Kidney (tissue), 14 donors: ENCODE measurements around the gene AFG1L. TPM values are rescaled to one million over a fixed set of nuclear protein-coding genes. Genes with fewer than 3 reads are reported as not detected.

Experiments used
- DNase-seq, 5 donors: peaks; one replicate each; pipeline ENCODE4 v3.0.0-alpha.2; 2013 to 2020
- FAIRE-seq: peaks from 2 replicates; lab custom pipeline; 2012; peaks lifted over from hg19 to GRCh38; lab: Jason Lieb, UNC
- H3K27ac ChIP-seq, 2 donors: one replicate each; pipeline ENCODE4 v1.7.0; 2013; ENCODE audit warnings: low read depth in 2 of 2, low read length in 2 of 2, inconsistent platforms in 1 of 2
- H3K27me3 ChIP-seq: one replicate; pipeline ENCODE4 v1.7.1; 2013; ENCODE audit warnings: low read length, inconsistent platforms; ENCODE audit not compliant: control insufficient read depth, insufficient read depth
- H3K36me3 ChIP-seq, 3 donors: one replicate each; pipeline versions ENCODE4 v1.7.0 to v1.7.1; 2013; ENCODE audit warnings: low read length in 3 of 3, control low read depth in 1 of 3, inconsistent platforms in 1 of 3; ENCODE audit not compliant: insufficient read depth in 3 of 3, control insufficient read depth in 2 of 3
- H3K4me1 ChIP-seq, 3 donors: one replicate each; pipeline versions ENCODE4 v1.7.0 to v1.7.1; 2013; ENCODE audit warnings: low read length in 3 of 3, inconsistent platforms in 1 of 3, low read depth in 1 of 3; ENCODE audit not compliant: control insufficient read depth in 2 of 3, insufficient read depth in 2 of 3
- H3K4me3 ChIP-seq, 3 donors: one replicate each; pipeline versions ENCODE4 v1.7.0 to v1.8.1; 2013; ENCODE audit warnings: low read length in 3 of 3, control low read depth in 1 of 3, inconsistent platforms in 1 of 3
- H3K9ac ChIP-seq, 3 donors: one replicate each; pipeline versions ENCODE4 v1.7.0 to v1.7.1; 2013; ENCODE audit warnings: low read length in 3 of 3, control low read depth in 1 of 3, inconsistent platforms in 1 of 3
- H3K9me3 ChIP-seq, 3 donors: one replicate each; pipeline versions ENCODE4 v1.7.0 to v1.7.1; 2013; ENCODE audit warnings: low read length in 3 of 3, control low read depth in 1 of 3, inconsistent platforms in 1 of 3; ENCODE audit not compliant: control insufficient read depth in 2 of 3, insufficient read depth in 1 of 3
- CTCF ChIP-seq: IDR thresholded peaks from 3 replicates; pipeline ENCODE4 v1.5.1; 2012; ENCODE audit warnings: mild to moderate bottlenecking, moderate library complexity, borderline replicate concordance; ENCODE audit not compliant: insufficient read depth; ENCODE audit errors: extremely low read depth
- intact Hi-C: fragments of 100-400 bp; cut with DNase I; formaldehyde crosslinking; loops from one replicate; pipeline ENCODE4 v1.11.1; 2022
- polyA plus RNA-seq: library from polyadenylated mRNA; stranded (reverse); fragments of 350-450 nt; fragmentation: Illumina TruSeq; extraction: RNeasy Lipid Tissue Mini Kit (QIAGEN cat#74804); gene quantifications from one replicate; pipeline ENCODE4 v1.2.3, GENCODE V29; 2014; ENCODE audit warnings: low read depth, low replicate concordance; ENCODE audit not compliant: insufficient read depth
- total RNA-seq: library from RNA; stranded (reverse); fragmentation: NEBNext Ultra II Directional; extraction: Animal tissue kit (Norgen Biotek cat#: 25700); gene quantifications from one replicate; pipeline ENCODE4 v1.2.1, GENCODE V29; 2021
- donor health status: control.
- donor health status: control.
- donor health status: control.
- donor health status: control.
- donor health status: control.
- donor health status: DM: yes; HTN: yes; CAD: no.
- donor health status: Normal renal cell carcinoma (clear cell type).

Gene AFG1L
- total and polyA plus RNA-seq, 2 donors from 2014 or later, result 6.8 to 7.0 TPM

DNA sequence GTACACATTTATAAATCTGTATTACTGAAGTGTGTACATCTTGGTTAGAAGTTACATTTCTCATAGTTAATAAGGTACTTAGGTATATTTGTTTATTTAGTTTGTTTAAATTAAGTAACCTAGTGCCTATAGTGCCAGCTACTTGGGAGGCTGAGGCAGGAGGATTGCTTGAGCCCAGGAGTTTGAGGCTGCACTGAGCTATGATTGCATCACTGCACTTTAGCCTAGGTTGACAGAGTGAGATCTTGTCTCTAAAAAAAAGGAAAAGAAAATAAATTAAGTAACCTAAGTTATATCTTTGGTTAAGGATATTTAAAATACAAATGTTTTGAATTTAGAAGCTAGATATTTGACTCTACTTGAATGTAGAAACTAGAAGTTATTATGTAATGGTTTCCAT lies 9.5 kb upstream of the AFG1L start:
- no peak for FAIRE-seq
- intact Hi-C loops, result no loop called here
- no peak overlapping the region for H3K9ac ChIP-seq

GRCh38 chr6:108286366-108286765 lies 8.5 kb upstream of the AFG1L start:
- Histone ChIP-seq H3K4me1 (no peaks in the 10 kb centered on the region), H3K4me3 (no peak overlapping the region), H3K27ac (no peak overlapping the region), H3K9me3 (no peaks in the 10 kb centered on the region), H3K36me3 (no peaks in the 10 kb centered on the region), H3K9ac (no peak overlapping the region), H3K27me3 (no peaks in the 10 kb centered on the region)
- intact Hi-C loops, result no loop called here
- TF ChIP-seq CTCF, result no peak
- DNase-seq (no peak), FAIRE-seq (no peak)

More for the DNA sequence above, 9.5 kb upstream of the AFG1L start:
- no peak overlapping the region for H3K4me3 ChIP-seq
- no peak overlapping the region for H3K27ac ChIP-seq
- no peak for DNase-seq
- no peaks in the 10 kb centered on the region for H3K27me3 ChIP-seq
- H3K36me3 ChIP-seq, result no peaks in the 10 kb centered on the region
- no peak for TF ChIP-seq CTCF
- no peaks in the 10 kb centered on the region for H3K4me1 ChIP-seq
- no peaks in the 10 kb centered on the region for H3K9me3 ChIP-seq

DNA sequence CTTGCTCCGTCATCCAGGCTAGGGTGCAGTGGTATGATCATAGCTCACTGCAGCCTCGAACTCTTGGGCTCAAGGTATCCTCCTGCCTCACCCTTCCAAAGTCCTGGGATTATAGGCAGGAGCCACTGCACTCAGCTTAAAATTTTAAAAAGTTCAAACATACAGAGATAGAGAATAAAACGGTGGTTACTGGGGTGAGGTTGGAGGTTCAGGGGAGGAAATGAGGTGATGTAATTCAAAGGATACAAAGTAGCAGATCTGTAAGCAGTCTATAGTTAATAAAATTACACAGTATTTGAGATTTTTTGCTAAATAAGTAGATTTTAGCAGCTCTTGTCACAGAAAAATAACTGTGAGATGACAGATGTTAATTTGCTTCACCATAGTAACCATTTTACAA lies 7.5 kb upstream of the AFG1L start:
- H3K27ac ChIP-seq, result no peak overlapping the region
- FAIRE-seq (no peak), DNase-seq (no peak)
- intact Hi-C loops, result no loop called here
- no peak for TF ChIP-seq CTCF
- no peaks in the 10 kb centered on the region for H3K9me3 ChIP-seq
- no peaks in the 10 kb centered on the region for H3K36me3 ChIP-seq
- H3K9ac ChIP-seq, result no peak overlapping the region
- no peak overlapping the region for H3K4me3 ChIP-seq
- H3K4me1 ChIP-seq, result no peaks in the 10 kb centered on the region
- no peaks in the 10 kb centered on the region for H3K27me3 ChIP-seq

- no peaks in the 10 kb centered on the region for H3K27me3 ChIP-seq
- H3K4me3 ChIP-seq, result no peak overlapping the region
- no peaks in the 10 kb centered on the region for H3K36me3 ChIP-seq
- H3K27ac ChIP-seq, result no peak overlapping the region
- DNase-seq (no peak), FAIRE-seq (no peak)
- H3K9ac ChIP-seq, result no peak overlapping the region
- TF ChIP-seq CTCF, result no peak
- H3K9me3 ChIP-seq, result no peaks in the 10 kb centered on the region
- intact Hi-C loops, result no loop called here
- H3K4me1 ChIP-seq, result no peaks in the 10 kb centered on the region
Observed at GRCh38 chr6:108288742-108289141, 6.1 kb upstream of the AFG1L start.
